Stomach (tissue), 4 donors: ENCODE data around the gene TEAD1.

Source experiments
- POLR2AphosphoS5 ChIP-seq, 3 donors: sonication (generic); formaldehyde crosslinking; IDR thresholded peaks; one replicate each; pipeline ENCODE4 v1.6.1; 2016; ENCODE audit warnings: antibody characterized with exemption in 3 of 3
- TF ChIP-seq, protein P1 (sequence below), 7 experiments: fragments of 450-650 bp in 4 of 7; fragments of 200-600 bp in 3 of 7; sonication (generic) in 3 of 7; IDR thresholded peaks; one replicate each; pipeline ENCODE4 v1.5.1; 2016 to 2019; ENCODE audit warnings: antibody characterized with exemption in 7 of 7, control low read depth in 2 of 7, mild to moderate bottlenecking in 1 of 7

DNA sequence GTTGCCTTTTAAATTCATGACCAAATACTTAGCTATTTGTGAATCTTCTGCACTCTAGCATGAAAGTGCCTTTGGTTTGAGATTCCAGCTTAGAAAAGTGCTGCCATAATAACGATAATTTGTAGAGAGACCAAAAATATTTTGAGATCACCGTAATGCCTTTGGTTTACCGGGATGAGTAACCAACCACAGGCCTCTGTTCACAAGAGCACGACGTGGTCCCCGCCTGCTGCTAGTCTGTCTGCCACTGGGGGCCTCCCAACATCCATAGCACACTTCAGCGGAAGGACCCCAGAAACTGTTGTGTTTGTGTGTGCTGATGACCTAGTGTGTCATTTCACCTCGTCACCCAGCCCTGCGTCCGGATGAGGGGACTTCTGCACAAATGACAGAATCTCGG is 267.9 kb downstream of the TEAD1 start:
- TF ChIP-seq, protein P1, sequence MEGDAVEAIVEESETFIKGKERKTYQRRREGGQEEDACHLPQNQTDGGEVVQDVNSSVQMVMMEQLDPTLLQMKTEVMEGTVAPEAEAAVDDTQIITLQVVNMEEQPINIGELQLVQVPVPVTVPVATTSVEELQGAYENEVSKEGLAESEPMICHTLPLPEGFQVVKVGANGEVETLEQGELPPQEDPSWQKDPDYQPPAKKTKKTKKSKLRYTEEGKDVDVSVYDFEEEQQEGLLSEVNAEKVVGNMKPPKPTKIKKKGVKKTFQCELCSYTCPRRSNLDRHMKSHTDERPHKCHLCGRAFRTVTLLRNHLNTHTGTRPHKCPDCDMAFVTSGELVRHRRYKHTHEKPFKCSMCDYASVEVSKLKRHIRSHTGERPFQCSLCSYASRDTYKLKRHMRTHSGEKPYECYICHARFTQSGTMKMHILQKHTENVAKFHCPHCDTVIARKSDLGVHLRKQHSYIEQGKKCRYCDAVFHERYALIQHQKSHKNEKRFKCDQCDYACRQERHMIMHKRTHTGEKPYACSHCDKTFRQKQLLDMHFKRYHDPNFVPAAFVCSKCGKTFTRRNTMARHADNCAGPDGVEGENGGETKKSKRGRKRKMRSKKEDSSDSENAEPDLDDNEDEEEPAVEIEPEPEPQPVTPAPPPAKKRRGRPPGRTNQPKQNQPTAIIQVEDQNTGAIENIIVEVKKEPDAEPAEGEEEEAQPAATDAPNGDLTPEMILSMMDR (IDR thresholded peaks at IDR 0.05) = no peak
- no peak for TF ChIP-seq POLR2AphosphoS5 (IDR thresholded peaks at IDR 0.05)
